Transverse colon (tissue), 3 donors: Measurements from ENCODE around the gene SLC22A3.

Experiments used
- CTCF ChIP-seq, 5 experiments: fragments of 200-600 bp in 3 of 5; fragments of 450-650 bp in 2 of 5; sonication (generic) in 3 of 5; IDR thresholded peaks; 1 replicate in 2 of 5; 2 replicates in 3 of 5; pipeline ENCODE4 v1.5.1; 2016 to 2017; ENCODE audit warnings: antibody characterized with exemption in 5 of 5, inconsistent platforms in 3 of 5, mild to moderate bottlenecking in 2 of 5, moderate library complexity in 1 of 5
- EP300 ChIP-seq: sonication (generic); formaldehyde crosslinking; IDR thresholded peaks from one replicate; pipeline ENCODE4 v1.6.1; 2017; ENCODE audit warnings: antibody characterized with exemption, low read depth
- POLR2A ChIP-seq: fragments of 450-650 bp; IDR thresholded peaks from one replicate; pipeline ENCODE4 v1.6.1; 2016; ENCODE audit warnings: antibody characterized with exemption, mild to moderate bottlenecking, moderate library complexity

GRCh38 chr6:160450849-160451248, 102.7 kb downstream of the SLC22A3 start:
- no peak for TF ChIP-seq CTCF (IDR thresholded peaks at IDR 0.05)
- TF ChIP-seq EP300: no peak
- TF ChIP-seq POLR2A: no peak
